ENCODE measurements around the gene TBC1D22A. TPM values are rescaled to one million over a fixed set of nuclear protein-coding genes. Genes with fewer than 3 reads are reported as not detected.

Gene TBC1D22A
- total and polyA plus RNA-seq, 2 donors (not counting 3 experiments of a cell fraction or from before 2014, with no cell fraction given), result 26.1 to 32.4 TPM

DNA sequence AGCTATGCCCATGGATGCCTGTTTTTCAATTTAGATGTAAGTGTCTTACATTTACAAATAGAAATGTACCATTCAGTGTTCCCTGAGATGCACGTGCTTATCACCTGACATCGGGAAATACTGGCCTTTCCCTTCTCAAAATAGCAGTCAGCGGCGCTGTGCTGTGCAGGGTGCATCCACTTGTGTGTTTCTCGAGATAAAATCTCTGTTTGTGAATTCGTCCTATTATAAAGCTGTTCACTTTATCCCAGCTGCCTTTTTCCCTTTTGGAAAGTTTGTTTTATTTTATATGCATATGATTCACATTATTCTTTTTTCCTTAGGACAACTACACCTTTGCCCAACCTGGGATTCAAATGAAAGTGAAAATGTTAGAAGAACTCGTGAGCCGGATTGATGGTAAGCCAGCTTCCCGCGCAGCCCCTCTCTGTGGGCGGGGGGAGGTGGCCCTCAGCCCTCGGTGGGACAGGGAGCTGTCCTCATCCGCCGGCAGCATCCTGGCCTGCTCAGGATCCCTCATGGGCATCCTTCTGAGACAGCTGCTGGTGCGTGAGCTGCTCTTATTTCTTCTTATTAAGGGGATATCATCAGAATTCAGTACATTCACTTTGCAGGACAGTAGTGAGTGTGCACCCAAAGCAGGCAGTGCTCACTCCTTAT is 235.0 kb downstream of the TBC1D22A start:
- TF ChIP-seq POLR2A (IDR thresholded peaks at IDR 0.05; ENCODE audit: low read depth, low read length), result no peak
- TF ChIP-seq GATA2 (IDR thresholded peaks at IDR 0.05; ENCODE audit: insufficient read depth, insufficient read length, low read depth, low read length), result no peak
- TF ChIP-seq JUN (IDR thresholded peaks at IDR 0.05; ENCODE audit: borderline replicate concordance, insufficient read depth, insufficient read length, low read depth), result no peak
- TF ChIP-seq POLR2AphosphoS5 (IDR thresholded peaks at IDR 0.05; ENCODE audit: insufficient read depth, low read depth, low read length), result no peak
- no peak for TF ChIP-seq MAX (IDR thresholded peaks at IDR 0.05; ENCODE audit: insufficient read depth, insufficient read length)
- TF ChIP-seq MYC (IDR thresholded peaks at IDR 0.05; ENCODE audit: low read depth, low read length), result no peak
- TF ChIP-seq, protein P1, sequence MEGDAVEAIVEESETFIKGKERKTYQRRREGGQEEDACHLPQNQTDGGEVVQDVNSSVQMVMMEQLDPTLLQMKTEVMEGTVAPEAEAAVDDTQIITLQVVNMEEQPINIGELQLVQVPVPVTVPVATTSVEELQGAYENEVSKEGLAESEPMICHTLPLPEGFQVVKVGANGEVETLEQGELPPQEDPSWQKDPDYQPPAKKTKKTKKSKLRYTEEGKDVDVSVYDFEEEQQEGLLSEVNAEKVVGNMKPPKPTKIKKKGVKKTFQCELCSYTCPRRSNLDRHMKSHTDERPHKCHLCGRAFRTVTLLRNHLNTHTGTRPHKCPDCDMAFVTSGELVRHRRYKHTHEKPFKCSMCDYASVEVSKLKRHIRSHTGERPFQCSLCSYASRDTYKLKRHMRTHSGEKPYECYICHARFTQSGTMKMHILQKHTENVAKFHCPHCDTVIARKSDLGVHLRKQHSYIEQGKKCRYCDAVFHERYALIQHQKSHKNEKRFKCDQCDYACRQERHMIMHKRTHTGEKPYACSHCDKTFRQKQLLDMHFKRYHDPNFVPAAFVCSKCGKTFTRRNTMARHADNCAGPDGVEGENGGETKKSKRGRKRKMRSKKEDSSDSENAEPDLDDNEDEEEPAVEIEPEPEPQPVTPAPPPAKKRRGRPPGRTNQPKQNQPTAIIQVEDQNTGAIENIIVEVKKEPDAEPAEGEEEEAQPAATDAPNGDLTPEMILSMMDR (IDR thresholded peaks at IDR 0.05; ENCODE audit: extremely low read depth in 1 of 2, insufficient read depth in 1 of 2, low read depth in 1 of 2, low read length in 2 of 2), result no peak
- no peak for TF ChIP-seq EZH2 (IDR thresholded peaks at IDR 0.05; ENCODE audit: borderline replicate concordance, low read depth, low read length, severe bottlenecking)
- TF ChIP-seq FOS (IDR thresholded peaks at IDR 0.05; ENCODE audit: borderline replicate concordance, insufficient read depth, low read length), result no peak
- POLR2A ChIA-PET, result no interaction called here
- Histone ChIP-seq H4K20me1 (replicated peaks; ENCODE audit: control insufficient read depth, extremely low read depth, insufficient read depth, low read length) (no peaks in the 10 kb centered on the region), H3K79me2 (ENCODE audit: control insufficient read depth, insufficient read depth, low read length) (no peaks in the 10 kb centered on the region), H3K9ac (replicated peaks; ENCODE audit: extremely low read depth, insufficient read depth, low read length) (no peak overlapping the region), H3K9me1 (replicated peaks; ENCODE audit: control insufficient read depth, extremely low read depth, insufficient read depth, low read length) (no peaks in the 10 kb centered on the region), H3K27ac (ENCODE audit: insufficient read depth, low read depth, low read length) (no peak overlapping the region), H3K4me3 (replicated peaks in 1 of 3; ENCODE audit: insufficient read depth in 1 of 3, low read depth in 1 of 3, low read length in 3 of 3) (no peak overlapping the region), H3K27me3 (ENCODE audit: control insufficient read depth in 2 of 2, insufficient read depth in 2 of 2, low read length in 2 of 2) (no peaks in the 10 kb centered on the region), H3K9me3 (replicated peaks; ENCODE audit: control insufficient read depth, insufficient read depth, low read length) (no peaks in the 10 kb centered on the region), H3K4me1 (ENCODE audit: control insufficient read depth, extremely low read depth, insufficient read depth, low read length) (no peaks in the 10 kb centered on the region), H2AFZ (ENCODE audit: low read depth, low read length) (no peak overlapping the region), H3K36me3 (ENCODE audit: control insufficient read depth in 2 of 2, extremely low read depth in 1 of 2, insufficient read depth in 2 of 2, low read length in 2 of 2) (no peaks in the 10 kb centered on the region), H3K4me2 (ENCODE audit: insufficient read depth, low read length) (no peak overlapping the region)
- CTCF ChIA-PET, result interaction anchor here (0.9 to 2.4 kb wide), 5 partner anchors 9 to 199 kb away, joined by 3 to 28 read pairs (median 5); no protein-coding TSS in a partner anchor
- FAIRE-seq (no peak), DNase-seq (ENCODE audit: low read depth, low spot score) (no peak)
- no TSS peak for BruUV-seq (replicated peaks)
- intact Hi-C loops (cut with micrococcal nuclease), result loop anchor here (5.0 kb wide), 1 partner anchor 150 kb away; no protein-coding TSS in a partner anchor
- dilution Hi-C loops (cut with MboI; ENCODE audit: extremely low pct_ligation_motif_present, low sequenced_read_pairs), result no loop called here
